CD4-positive, alpha-beta T cell treated with Interleukin-17A for 4 hours (primary cell): ENCODE data around the gene KCNN4.
A peak's percentile ranks its signal among the peaks of the same experiment; 100 is the strongest.
"Not testable (repeated sequence)": the region's sequence is repeated elsewhere in the genome, so short reads cannot be mapped to it uniquely, and the experiment has no call there.

Source experiments
- DNase-seq: peaks from one replicate; pipeline ENCODE4 v3.0.0-alpha.2; 2020; ENCODE audit warnings: mixed read lengths

Gene KCNN4

DNA sequence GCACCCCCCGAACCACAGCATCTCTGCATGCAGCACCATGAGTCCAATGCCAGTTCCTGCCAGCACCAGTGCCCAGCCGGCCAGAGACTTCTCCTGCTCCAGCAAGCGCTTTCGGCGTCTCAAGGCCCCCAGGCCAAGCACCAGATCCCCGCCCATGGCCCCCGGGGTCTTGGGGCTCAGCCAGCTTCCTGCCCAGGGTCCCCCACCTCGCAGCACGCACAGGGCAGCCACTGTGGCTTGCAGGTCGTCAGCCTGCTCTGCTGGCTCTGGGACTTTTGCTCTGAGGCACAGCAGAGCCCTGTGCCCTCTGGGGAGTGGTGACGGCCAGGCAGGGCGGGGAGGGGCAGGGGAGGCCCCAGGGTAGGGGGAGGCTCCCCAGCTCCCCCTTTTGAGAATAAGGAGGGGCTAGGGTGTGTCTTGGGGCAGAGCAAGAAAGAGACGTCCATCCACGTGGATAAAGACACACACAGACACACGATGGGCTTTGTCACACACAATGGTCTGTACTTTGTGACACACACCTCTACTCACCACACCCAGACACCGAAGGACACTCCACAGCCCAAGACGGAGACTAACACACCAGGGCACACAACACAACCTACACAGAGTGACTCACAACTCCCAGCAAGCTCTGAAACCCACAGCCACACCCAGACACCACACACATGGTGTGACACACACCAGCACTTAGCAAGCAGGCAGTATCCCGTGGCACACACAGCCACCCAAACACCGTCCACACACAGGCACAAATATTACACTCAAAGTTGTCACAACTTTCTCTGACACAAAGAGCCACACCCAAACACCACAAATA, at the start of gene KCNN4:
KCNN4 (minus strand) TSS at position 268 of the 820 bp plus-strand sequence; CDS start at position 156, 112 bp downstream.
- DNase-seq, result peak; percentile 73

DNA sequence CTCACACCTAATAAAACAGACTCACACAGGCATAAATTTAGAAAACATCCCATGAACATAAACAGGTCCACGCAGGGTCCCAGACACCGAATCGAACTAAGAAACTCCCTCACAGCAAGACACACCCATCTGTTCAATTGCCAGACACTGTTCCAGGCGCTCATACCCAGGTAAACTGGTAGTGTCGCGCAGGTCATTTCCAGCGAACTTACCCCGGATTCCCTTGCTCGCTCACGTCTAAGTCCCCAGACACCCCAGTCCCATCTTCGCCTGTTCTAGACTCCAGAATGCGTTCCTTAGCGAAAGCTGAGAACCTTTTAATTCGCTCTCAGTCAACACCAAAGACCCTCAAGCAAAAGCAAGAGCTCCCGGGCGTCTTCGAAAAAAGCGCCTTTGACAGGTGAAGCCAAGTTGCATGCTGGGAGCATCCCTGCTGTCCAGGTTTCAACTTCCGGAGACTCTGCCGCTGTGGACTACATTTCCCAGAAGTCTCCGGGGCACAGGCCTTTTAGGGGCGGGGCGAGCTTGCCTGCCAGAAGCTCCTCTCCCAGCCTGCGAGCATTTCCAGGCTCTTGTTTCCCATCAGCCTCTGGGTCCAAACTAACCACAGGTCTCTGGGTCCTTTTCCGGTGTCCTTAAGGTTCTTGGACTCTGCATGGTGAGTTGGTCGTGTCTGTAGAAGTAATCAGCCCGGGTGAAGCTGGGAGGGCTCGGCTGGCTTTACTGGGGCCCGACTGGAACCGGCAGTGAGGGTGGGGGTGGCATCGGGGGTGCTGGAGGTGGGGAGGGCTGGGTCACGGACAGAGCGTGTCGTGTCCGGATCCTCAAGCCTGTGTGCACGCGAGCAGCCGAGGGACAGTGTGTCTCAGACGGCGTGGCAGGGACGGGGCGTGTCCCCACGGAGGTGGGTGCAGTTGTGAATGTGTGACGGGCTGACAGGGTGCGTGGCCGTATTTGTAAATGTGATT, 46.3 kb upstream of the KCNN4 start, which contains the start of gene ZNF283:
ZNF283 (plus strand) TSS at position 535 of the 968 bp plus-strand sequence. CDS start 6,184 bp downstream, outside the sequence.
- DNase-seq, result peak; percentile 88

DNA sequence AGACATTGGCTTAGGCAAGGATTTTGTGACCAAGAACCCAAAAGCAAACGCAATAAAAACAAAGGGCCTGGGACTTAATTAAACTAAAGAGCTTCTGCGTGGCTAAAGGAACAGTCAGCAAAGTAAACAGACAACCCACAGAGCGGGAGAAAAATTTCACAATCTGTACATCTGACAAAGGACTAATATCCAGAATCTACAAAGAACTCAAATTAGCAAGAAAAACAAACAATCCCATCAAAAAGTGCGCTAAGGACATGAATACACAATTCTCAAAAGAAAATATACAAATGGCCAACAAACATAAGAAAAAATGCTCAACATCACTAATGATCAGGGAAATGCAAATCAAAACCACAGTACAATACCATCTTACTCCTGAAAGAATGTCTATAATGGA, 43.8 kb upstream of the KCNN4 start:
- not testable (repeated sequence) for DNase-seq

DNA sequence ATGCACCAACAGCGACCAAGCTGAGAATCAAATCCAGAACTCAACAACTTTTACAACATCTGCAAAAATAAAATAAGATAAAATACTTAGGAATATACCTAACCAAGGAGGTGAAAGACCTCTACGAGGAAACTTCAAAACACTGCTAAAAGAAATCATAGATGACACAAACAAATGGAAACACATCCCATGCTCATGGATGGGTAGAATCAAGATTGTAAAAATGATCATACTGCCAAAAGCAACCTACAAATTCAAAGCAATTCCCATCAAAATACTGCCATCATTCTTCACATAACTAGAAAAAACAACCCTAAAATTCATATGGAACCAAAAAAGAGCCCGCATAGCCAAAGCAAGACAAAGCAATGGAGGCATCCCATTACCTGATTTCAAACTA, 43.1 kb upstream of the KCNN4 start:
- not testable (repeated sequence) for DNase-seq

DNA sequence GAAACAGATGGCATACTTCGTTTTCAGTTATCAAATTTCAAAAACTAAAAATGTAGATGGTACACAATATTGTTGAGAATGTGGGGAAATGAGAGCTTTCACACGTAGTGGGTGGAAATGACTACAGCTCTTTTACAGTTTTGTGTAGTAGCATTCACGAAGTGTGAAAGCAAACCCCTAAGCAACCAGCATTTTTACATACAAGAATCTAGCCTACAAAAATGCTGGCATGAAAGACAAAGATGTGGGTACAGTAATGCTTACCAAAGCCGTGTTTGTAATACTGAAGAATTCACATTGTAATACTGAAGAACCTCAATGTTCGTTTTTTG, 40.1 kb upstream of the KCNN4 start:
- DNase-seq, result no peak

GRCh38 chr19:43820098-43820883, 39.5 kb upstream of the KCNN4 start:
- DNase-seq, result peak; percentile 43

- no peak for DNase-seq
Observed at GRCh38 chr19:43818500-43818899, 37.7 kb upstream of the KCNN4 start.

DNA sequence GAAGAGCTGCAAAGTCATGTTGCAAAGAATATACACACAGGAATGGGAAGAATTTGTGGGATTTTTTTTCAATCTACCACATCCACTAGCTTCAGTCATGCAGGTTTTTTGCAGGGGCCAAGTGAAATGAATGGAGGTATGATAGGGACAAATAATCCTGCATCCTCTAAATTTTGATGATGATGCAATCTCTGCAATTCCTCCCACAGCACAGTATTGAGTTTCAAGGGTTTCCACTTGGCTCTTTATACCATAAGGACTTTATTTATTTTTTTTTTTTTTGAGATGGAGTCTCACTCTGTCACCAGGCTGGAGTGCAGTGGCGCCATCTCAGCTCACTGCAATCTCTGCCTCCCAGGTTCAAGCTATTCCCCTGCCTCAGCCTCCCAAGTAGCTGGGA, 36.7 kb upstream of the KCNN4 start:
- DNase-seq, result not testable (repeated sequence)

GRCh38 chr19:43814663-43815352, 34.0 kb upstream of the KCNN4 start:
- DNase-seq, result no peak

- no peak for DNase-seq
Observed at GRCh38 chr19:43812688-43813087, 31.9 kb upstream of the KCNN4 start.

DNA sequence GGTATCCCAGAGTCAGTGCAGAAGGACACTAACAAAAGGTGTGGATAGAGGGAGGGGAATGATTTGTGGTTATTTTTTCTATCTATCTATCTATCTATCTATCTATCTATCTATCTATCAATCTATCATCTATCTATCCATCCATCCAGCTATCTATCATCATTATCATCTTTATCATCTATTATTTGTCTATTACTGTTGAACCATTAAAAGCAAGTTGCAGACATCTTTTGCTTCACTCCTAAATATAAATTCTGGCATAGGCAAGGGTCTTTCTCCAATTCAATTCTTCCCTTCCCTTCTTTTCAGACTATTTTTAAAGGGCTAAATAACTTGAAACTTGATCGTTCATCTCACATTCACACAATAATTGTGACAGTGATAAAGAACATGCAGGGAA, 31.5 kb upstream of the KCNN4 start:
- DNase-seq, result no peak

- DNase-seq, result no peak
Observed at GRCh38 chr19:43811837-43812236, 31.1 kb upstream of the KCNN4 start.

- DNase-seq, result no peak
Observed at GRCh38 chr19:43809762-43810696, 29.3 kb upstream of the KCNN4 start.

DNA sequence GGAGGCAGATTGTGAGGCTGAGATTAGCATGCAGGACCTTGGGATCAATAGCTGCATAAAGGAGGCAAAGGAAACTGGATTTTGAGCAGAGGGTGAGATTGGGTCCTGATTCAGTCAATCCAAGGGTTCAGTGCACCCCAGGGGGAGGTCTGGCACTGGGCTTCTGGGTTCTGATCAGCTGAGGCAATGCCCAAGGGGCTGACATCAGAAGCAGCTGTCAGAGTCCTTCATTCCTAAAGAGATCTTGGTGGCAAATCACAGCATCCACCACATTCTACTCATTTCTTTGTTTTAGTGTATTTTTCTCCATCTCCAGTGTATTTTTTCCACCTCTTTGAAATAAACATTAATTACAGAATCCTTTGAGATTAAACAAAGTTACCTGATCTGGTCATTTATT, 26.9 kb upstream of the KCNN4 start:
- DNase-seq, result no peak

DNA sequence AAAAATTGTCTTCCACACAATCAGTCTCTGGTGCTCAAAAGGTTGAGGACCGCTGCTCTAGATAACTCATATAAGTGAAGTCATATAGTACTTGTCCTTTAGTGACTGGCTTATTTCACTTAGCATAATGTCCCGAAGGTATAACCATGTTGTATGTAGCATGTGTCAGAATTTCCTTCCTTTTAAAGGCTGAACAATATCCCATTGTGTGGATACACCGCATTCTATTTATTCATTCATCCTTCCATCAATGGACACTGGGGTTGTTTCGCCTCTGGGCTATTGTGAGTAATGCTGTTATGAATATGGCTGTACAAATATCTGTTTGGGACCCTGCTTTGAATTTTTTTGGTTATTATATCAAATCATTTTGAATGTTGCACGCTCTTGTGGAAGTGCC, 26.1 kb upstream of the KCNN4 start:
- no peak for DNase-seq

- DNase-seq, result not testable (repeated sequence)
Observed at GRCh38 chr19:43806401-43806800, 25.6 kb upstream of the KCNN4 start.

DNA sequence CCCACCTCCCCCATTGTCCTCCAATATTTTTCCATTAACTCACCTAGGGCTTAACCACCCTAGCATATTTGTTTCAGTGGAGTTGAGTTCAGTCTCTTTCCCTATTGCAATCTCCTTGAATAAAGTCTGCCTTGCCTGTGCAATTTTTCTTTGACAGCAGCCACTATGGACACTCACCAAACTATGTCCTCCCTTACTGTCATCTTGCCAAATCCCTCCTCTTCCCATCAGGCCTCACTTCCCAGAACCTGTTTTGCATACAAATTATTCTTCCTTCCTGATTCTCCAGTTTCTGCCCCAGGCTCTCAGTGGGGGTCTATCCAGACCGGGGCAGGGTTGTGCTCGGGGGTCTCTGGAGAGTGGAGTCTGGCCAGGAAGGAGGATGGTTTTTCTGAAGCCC, 23.7 kb upstream of the KCNN4 start:
- no peak for DNase-seq

GRCh38 chr19:43802216-43802951, 21.6 kb upstream of the KCNN4 start, which contains the start of gene LYPD5:
LYPD5 (minus strand) TSS chr19:43802447; CDS start chr19:43802380, 67 bp downstream.
- DNase-seq, result no peak

- no peak for DNase-seq
Observed at GRCh38 chr19:43799502-43800142, 18.8 kb upstream of the KCNN4 start.
